HepG2 (cell line): ENCODE data around the gene CRYBB2. TPM values are rescaled to one million over a fixed set of nuclear protein-coding genes. Genes with fewer than 3 reads are reported as not detected.
"Not testable (repeated sequence)": the region's sequence is repeated elsewhere in the genome, so short reads cannot be mapped to it uniquely, and the experiment has no call there.

Experiments
- ATAC-seq: fragments of 200-7000 bp; cut with Tn5 transposase; 3 replicates; pipeline ENCODE4 v1.9.1; 2020; ENCODE audit warnings: mild to moderate bottlenecking, moderate library complexity
- BruUV-seq: library from RNA; stranded (reverse); fragments of 400-500 nt; replicated peaks from 2 replicates; lab custom pipeline; 2021; lab: Mats Ljungman, UMichigan
- CTCF ChIA-PET: fragments of 300-600 bp; formaldehyde crosslinking; extraction: SDS; loops from one replicate; lab custom pipeline; 2021; ENCODE audit warnings: low total read pairs, inconsistent platforms, low intra/inter-chr PET ratio; lab: Yijun Ruan, JAX
- POLR2A ChIA-PET: fragments of 350-600 bp; sonication (Branson Sonifier 250); formaldehyde crosslinking; loops from one replicate; lab custom pipeline; 2020; ENCODE audit warnings: antibody characterized with exemption, inconsistent platforms; lab: Yijun Ruan, JAX
- DNase-seq: peaks from one replicate; pipeline ENCODE4 v3.0.0-alpha.2; 2015; ENCODE audit warnings: low spot score
- FAIRE-seq: peaks from 3 replicates; lab custom pipeline; 2011; peaks lifted over from hg19 to GRCh38; lab: Jason Lieb, UNC
- H2AFZ ChIP-seq: one replicate; pipeline ENCODE4 v1.6.1; 2011; ENCODE audit warnings: low read length, inconsistent platforms
- H3K27ac ChIP-seq: fragments of 300-600 bp; 3 replicates; pipeline ENCODE4 v1.8.0; 2011; ENCODE audit warnings: mixed run types, mild to moderate bottlenecking, mixed read lengths, low read length, inconsistent platforms; ENCODE audit not compliant: insufficient read depth; ENCODE audit errors: extremely low read length
- H3K27me3 ChIP-seq, 2 experiments: fragments of 200-600 bp in 1 of 2; 2 replicates in 1 of 2; 3 replicates in 1 of 2; pipeline versions ENCODE4 v1.6.0 to v1.8.0; 2011; ENCODE audit warnings: low read length in 2 of 2, mild to moderate bottlenecking in 2 of 2, moderate library complexity in 2 of 2, inconsistent platforms in 1 of 2; ENCODE audit not compliant: insufficient read depth in 2 of 2, control insufficient read depth in 1 of 2
- H3K36me3 ChIP-seq, 2 experiments: fragments of 200-600 bp in 1 of 2; replicated peaks in 1 of 2; 2 replicates in 1 of 2; 3 replicates in 1 of 2; pipeline versions ENCODE4 v1.5.1 to v1.8.0; 2011; ENCODE audit warnings: low read length in 2 of 2, inconsistent platforms in 1 of 2; ENCODE audit not compliant: insufficient read depth in 2 of 2, control insufficient read depth in 1 of 2
- H3K4me1 ChIP-seq: 2 replicates; pipeline ENCODE4 v1.5.1; 2012; ENCODE audit warnings: low read length, inconsistent platforms; ENCODE audit not compliant: insufficient read depth
- H3K4me2 ChIP-seq: 2 replicates; pipeline ENCODE4 v1.6.0; 2011; ENCODE audit warnings: low read depth, low read length, inconsistent platforms
- H3K4me3 ChIP-seq, 3 experiments: fragments of 200-600 bp in 1 of 3; sonication (generic), shearing (Covaris generic) in 1 of 3; replicated peaks in 1 of 3; 2 replicates each; pipeline ENCODE4 v1.5.1; 2011 to 2016; ENCODE audit warnings: low read length in 3 of 3, inconsistent platforms in 2 of 3, low read depth in 2 of 3, mild to moderate bottlenecking in 2 of 3, control low read depth in 1 of 3, mixed read lengths in 1 of 3; ENCODE audit not compliant: insufficient read depth in 1 of 3
- H3K79me2 ChIP-seq: one replicate; pipeline ENCODE4 v1.6.1; 2011; ENCODE audit warnings: low read length, inconsistent platforms; ENCODE audit not compliant: insufficient read depth
- H3K9ac ChIP-seq: 2 replicates; pipeline ENCODE4 v1.6.0; 2011; ENCODE audit warnings: mild to moderate bottlenecking, low read depth, low read length, inconsistent platforms; ENCODE audit not compliant: insufficient read depth
- H3K9me3 ChIP-seq: 2 replicates; pipeline ENCODE4 v1.5.1; 2012; ENCODE audit warnings: mild to moderate bottlenecking, low read length
- H4K20me1 ChIP-seq: 2 replicates; pipeline ENCODE4 v1.6.0; 2011; ENCODE audit warnings: inconsistent platforms, mild to moderate bottlenecking, low read length, moderate library complexity; ENCODE audit not compliant: insufficient read depth
- CEBPB ChIP-seq: IDR thresholded peaks from 2 replicates; pipeline ENCODE4 v1.6.1; 2011; ENCODE audit warnings: low read depth, low read length, improper control_type of control experiment, borderline replicate concordance
- CEBPG ChIP-seq: IDR thresholded peaks from 2 replicates; pipeline ENCODE4 v1.6.1; 2016
- HNF4G ChIP-seq, 2 experiments: sonication (generic) in 1 of 2; formaldehyde crosslinking in 1 of 2; IDR thresholded peaks; 2 replicates each; pipeline versions ENCODE4 v1.4.0 to v1.6.1; 2011 to 2020; ENCODE audit warnings: borderline replicate concordance in 2 of 2, low read depth in 2 of 2, mild to moderate bottlenecking in 2 of 2, low read length in 1 of 2, missing genetic modification reagents in 1 of 2, moderate library complexity in 1 of 2
- KMT2B ChIP-seq: IDR thresholded peaks from 2 replicates; pipeline ENCODE4 v1.6.1; 2016; ENCODE audit warnings: missing genetic modification reagents, missing compliant biosample characterization
- RAD21 ChIP-seq: fragments of 450-650 bp; formaldehyde crosslinking; IDR thresholded peaks from 2 replicates; pipeline ENCODE4 v1.5.0; 2020; ENCODE audit warnings: mild to moderate bottlenecking
- SNAPC5 ChIP-seq: sonication (generic); formaldehyde crosslinking; IDR thresholded peaks from 2 replicates; pipeline ENCODE4 v1.8.1; 2023; ENCODE audit warnings: mild to moderate bottlenecking, missing genetic modification reagents, borderline replicate concordance
- WGBS: methylation state at CpG from one replicate; pipeline ENCODE4 v1.1.6; 2017; ENCODE audit warnings: low lambda C conversion rate; 5-methylcytosine and 5-hydroxymethylcytosine counted together
- in situ Hi-C: cut with HindIII; loops from 2 replicates; pipeline ENCODE4 v1.10.0; 2017; ENCODE audit warnings: low pct_unique_long_range_greater_than_20kb; ENCODE audit not compliant: extremely low pct_ligation_motif_present
- intact Hi-C: fragments of 100-400 bp; cut with micrococcal nuclease; formaldehyde crosslinking; loops from one replicate; pipeline ENCODE4 v1.10.0; 2022; ENCODE audit not compliant: unreplicated experiment
- polyA plus RNA-seq, 8 experiments: library from polyadenylated mRNA; depleted of rRNA in 3 of 8; stranded (reverse) in 7 of 8; unstranded in 1 of 8; fragments of >200 nt; fragmentation: Illumina TruSeq in 4 of 8; extraction: Trizol in 4 of 8; gene quantifications; 2 replicates each; pipeline versions ENCODE4 v1.2.1 to v1.2.3, GENCODE V29; 2011 to 2016; ENCODE audit warnings: low read depth in 4 of 8, missing spikeins in 1 of 8, mixed read lengths in 1 of 8; ENCODE audit not compliant: insufficient read depth in 1 of 8
- total RNA-seq, 5 experiments: library from RNA; depleted of rRNA; stranded (reverse); fragments of >200 nt; fragmentation: Illumina TruSeq; extraction: Trizol; gene quantifications; 2 replicates each; pipeline ENCODE4 v1.2.3, GENCODE V29; 2016; ENCODE audit warnings: low read depth in 1 of 5

Gene CRYBB2
- total and polyA plus RNA-seq, 2 of the 13 experiments (the other 11 are each of a cell fraction or from before 2014, with no cell fraction given), result 0.11 to 0.18 TPM

- FAIRE-seq, result no peak
- no TSS peak for BruUV-seq
- Histone ChIP-seq H2AFZ (no peak overlapping the region), H3K4me3 (no peak overlapping the region), H3K4me1 (peaks cover 5% of the 10 kb centered on the region; the same call in 1 of the 2 replicates), H3K9me3 (no peaks in the 10 kb centered on the region), H3K4me2 (no peak overlapping the region), H3K36me3 (no peaks in the 10 kb centered on the region), H4K20me1 (no peaks in the 10 kb centered on the region), H3K79me2 (no peaks in the 10 kb centered on the region), H3K27ac (no peak overlapping the region), H3K9ac (no peak overlapping the region), H3K27me3 (peaks cover 2 to 12% of the 10 kb centered on the region in 2 experiments; a peak in 1 of 5 replicates)
- TF ChIP-seq CEBPB (peak; percentile 60; the same call in 1 of the 2 replicates), KMT2B (CRISPR knock-in tag) (no peak), HNF4G (IDR thresholded peaks at IDR 0.05; ENCODE audit: borderline replicate concordance, low read depth, low read length) (no peak), HNF4G (CRISPR knock-in tag; IDR thresholded peaks at IDR 0.05; ENCODE audit: borderline replicate concordance, low read depth) (no peak), CEBPG (CRISPR knock-in tag) (peak; percentile 50; the same call in 1 of the 2 replicates), RAD21 (CRISPR knock-in tag) (no peak), SNAPC5 (CRISPR knock-in tag) (no peak)
- ChIA-PET POLR2A (no interaction called here), CTCF (no interaction called here)
- WGBS, result 33% methylated on average over 2 of the region's 5 CpGs
- in situ Hi-C loops, result no loop called here
- ATAC-seq, result no peak
- intact Hi-C loops, result no loop called here
- no peak for DNase-seq
Observed at GRCh38 chr22:25232301-25232700, 12.9 kb downstream of the CRYBB2 start.

GRCh38 chr22:25233706-25234105 is 14.3 kb downstream of the CRYBB2 start:
- H3K4me3 ChIP-seq, POLR2A ChIA-PET, H3K4me1 ChIP-seq, H3K36me3 ChIP-seq, H3K79me2 ChIP-seq, CTCF ChIA-PET, BruUV-seq, FAIRE-seq, H3K4me2 ChIP-seq, ATAC-seq, H3K27ac ChIP-seq, DNase-seq, H3K9ac ChIP-seq, H2AFZ ChIP-seq, H4K20me1 ChIP-seq, H3K9me3 ChIP-seq, in situ Hi-C loops: not testable (repeated sequence)
- intact Hi-C loops, result loop anchor here (2.0 kb wide), 1 partner anchor 103 kb away; no protein-coding TSS in a partner anchor
- peaks cover 2 to 15% of the 10 kb centered on the region in 2 experiments; a peak in 1 of 5 replicates for H3K27me3 ChIP-seq
